Mesothelial cell of epicardium (in vitro differentiated cells): ENCODE results near the gene SMPDL3A. TPM values are rescaled to one million over a fixed set of nuclear protein-coding genes. Genes with fewer than 3 reads are reported as not detected.
A peak's percentile ranks its signal among the peaks of the same experiment; 100 is the strongest.

ENCODE experiments used
- DNase-seq, 2 experiments: peaks; one replicate each; pipeline ENCODE4 v3.0.0; 2021; ENCODE audit warnings: low spot score in 2 of 2; ENCODE audit not compliant: unreplicated experiment in 2 of 2
- H3K27ac Mint-ChIP-seq: 2 replicates; pipeline ENCODE4 v1.8.0; 2021; ENCODE audit warnings: mixed read lengths
- H3K27me3 Mint-ChIP-seq: 2 replicates; pipeline ENCODE4 v1.8.0; 2021; ENCODE audit warnings: low read depth, mixed read lengths
- H3K36me3 Mint-ChIP-seq: 2 replicates; pipeline ENCODE4 v1.8.0; 2021; ENCODE audit warnings: mixed read lengths
- H3K4me1 Mint-ChIP-seq: 2 replicates; pipeline ENCODE4 v1.8.0; 2021; ENCODE audit warnings: mixed read lengths
- H3K4me3 Mint-ChIP-seq: 2 replicates; pipeline ENCODE4 v1.8.0; 2021; ENCODE audit warnings: mild to moderate bottlenecking, moderate library complexity, mixed read lengths
- H3K9me3 Mint-ChIP-seq: 2 replicates; pipeline ENCODE4 v1.8.0; 2021; ENCODE audit warnings: mixed read lengths
- CTCF ChIP-seq: fragments of 200-600 bp; sonication (generic); IDR thresholded peaks from one replicate; pipeline ENCODE4 v1.5.0; 2021; ENCODE audit warnings: antibody characterized with exemption; ENCODE audit not compliant: unreplicated experiment
- total RNA-seq: library from RNA; stranded (reverse); gene quantifications from 3 replicates; pipeline ENCODE4 v1.2.1, GENCODE V29; 2021

SMPDL3A gene
- total RNA-seq, 1 donor from 2014 or later, result 58.9 TPM

GRCh38 chr6:122833021-122833491, 44.0 kb downstream of the SMPDL3A start:
- Mint-ChIP-seq H3K27me3 (no peaks in the 10 kb centered on the region), H3K27ac (peak overlapping the region; percentile 32), H3K4me3 (no peak overlapping the region), H3K36me3 (no peaks in the 10 kb centered on the region), H3K4me1 (peaks cover 32% of the 10 kb centered on the region), H3K9me3 (no peaks in the 10 kb centered on the region)
- TF ChIP-seq CTCF, result no peak
- DNase-seq, result no peak

- peak; percentile 44 for TF ChIP-seq CTCF
- H3K27ac Mint-ChIP-seq, result no peak overlapping the region
- no peaks in the 10 kb centered on the region for H3K9me3 Mint-ChIP-seq
- no peak for DNase-seq
- peaks cover 3% of the 10 kb centered on the region for H3K27me3 Mint-ChIP-seq
- H3K4me1 Mint-ChIP-seq, result peaks cover 28% of the 10 kb centered on the region
- H3K36me3 Mint-ChIP-seq, result no peaks in the 10 kb centered on the region
- no peak overlapping the region for H3K4me3 Mint-ChIP-seq
Measured at GRCh38 chr6:122838060-122838780, 49.2 kb downstream of the SMPDL3A start.

- peak; percentile 43 to 70 for DNase-seq
- Mint-ChIP-seq H3K4me3 (no peak overlapping the region), H3K36me3 (no peaks in the 10 kb centered on the region), H3K27me3 (peaks cover 3% of the 10 kb centered on the region), H3K27ac (no peak overlapping the region), H3K9me3 (no peaks in the 10 kb centered on the region), H3K4me1 (peaks cover 18% of the 10 kb centered on the region)
- TF ChIP-seq CTCF, result peak; percentile 77
Measured at GRCh38 chr6:122839472-122839871, 50.4 kb downstream of the SMPDL3A start.

- Mint-ChIP-seq H3K4me1 (peaks cover 15% of the 10 kb centered on the region), H3K27me3 (peaks cover 3% of the 10 kb centered on the region), H3K9me3 (no peaks in the 10 kb centered on the region), H3K36me3 (no peaks in the 10 kb centered on the region), H3K27ac (no peak overlapping the region), H3K4me3 (no peak overlapping the region)
- TF ChIP-seq CTCF, result no peak
- no peak for DNase-seq
Measured at GRCh38 chr6:122839906-122840305, 50.8 kb downstream of the SMPDL3A start.

GRCh38 chr6:122845464-122845863, 56.4 kb downstream of the SMPDL3A start:
- Mint-ChIP-seq H3K4me1 (no peaks in the 10 kb centered on the region), H3K36me3 (peaks cover 2% of the 10 kb centered on the region), H3K4me3 (no peak overlapping the region), H3K27ac (no peak overlapping the region), H3K9me3 (peaks cover under 1% of the 10 kb centered on the region), H3K27me3 (peaks cover 3% of the 10 kb centered on the region)
- DNase-seq, result no peak
- TF ChIP-seq CTCF, result no peak
